Hematopoietic multipotent progenitor cell treated with erythropoietin and hydrocortisone succinate and interleukin-3 and kit ligand, for 4 days (in vitro differentiated cells): Measurements from ENCODE around the gene TBC1D10A.
A peak's percentile ranks its signal among the peaks of the same experiment; 100 is the strongest.

Source experiments
- DNase-seq: peaks from one replicate; pipeline ENCODE4 v3.0.0-alpha.2; 2015

Gene TBC1D10A

DNA sequence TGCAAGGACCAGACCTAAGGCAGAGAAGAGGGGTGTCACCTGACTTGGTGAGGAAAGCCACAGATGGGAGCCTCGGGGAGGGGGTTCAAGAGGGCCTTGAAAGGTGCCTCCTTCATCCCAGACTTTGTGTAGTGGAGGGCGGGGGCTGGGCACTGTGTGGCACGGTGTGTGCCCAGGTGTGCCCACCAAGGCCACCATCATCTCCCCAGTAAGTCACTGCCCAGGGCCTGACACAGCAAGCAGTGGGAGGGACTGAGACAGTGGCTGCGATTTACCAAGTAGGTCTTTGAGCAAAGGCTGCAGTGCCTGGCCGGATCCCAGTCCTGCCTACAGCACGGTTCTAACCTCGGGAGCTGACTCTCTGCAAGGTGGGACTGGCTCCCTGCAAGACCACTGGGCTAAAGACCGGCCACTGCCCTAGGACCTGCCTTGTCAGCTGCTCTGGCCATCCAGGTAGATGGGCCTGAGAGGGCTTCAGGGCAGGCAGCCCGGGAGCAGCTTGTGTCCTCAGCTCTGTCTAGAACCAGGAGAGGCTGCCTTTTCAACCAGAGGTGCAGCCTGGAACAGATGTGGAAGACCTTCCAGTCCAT lies 61.5 kb downstream of the TBC1D10A start:
- peak; percentile 39 for DNase-seq

DNA sequence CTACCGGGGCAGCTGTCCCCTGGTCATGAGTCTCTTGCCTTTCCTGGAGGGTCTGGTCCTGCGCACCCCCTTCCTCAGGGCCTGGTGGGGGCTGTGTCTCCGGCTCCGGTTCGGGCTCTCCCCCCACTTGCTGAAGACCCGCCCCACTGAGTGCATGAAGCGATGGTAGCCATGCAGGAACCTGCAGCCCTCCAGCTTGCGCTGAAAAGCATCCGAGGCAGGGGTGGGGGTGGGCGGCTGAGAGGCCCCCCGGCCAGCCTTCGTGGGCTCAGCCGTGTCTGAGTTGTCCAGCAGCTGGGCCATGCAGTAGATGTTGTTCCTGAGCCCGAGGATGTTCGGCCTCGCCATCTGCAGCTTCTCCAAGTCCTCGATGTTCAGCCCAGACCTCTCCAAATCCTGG lies 62.9 kb downstream of the TBC1D10A start:
- peak; percentile 19 for DNase-seq

DNA sequence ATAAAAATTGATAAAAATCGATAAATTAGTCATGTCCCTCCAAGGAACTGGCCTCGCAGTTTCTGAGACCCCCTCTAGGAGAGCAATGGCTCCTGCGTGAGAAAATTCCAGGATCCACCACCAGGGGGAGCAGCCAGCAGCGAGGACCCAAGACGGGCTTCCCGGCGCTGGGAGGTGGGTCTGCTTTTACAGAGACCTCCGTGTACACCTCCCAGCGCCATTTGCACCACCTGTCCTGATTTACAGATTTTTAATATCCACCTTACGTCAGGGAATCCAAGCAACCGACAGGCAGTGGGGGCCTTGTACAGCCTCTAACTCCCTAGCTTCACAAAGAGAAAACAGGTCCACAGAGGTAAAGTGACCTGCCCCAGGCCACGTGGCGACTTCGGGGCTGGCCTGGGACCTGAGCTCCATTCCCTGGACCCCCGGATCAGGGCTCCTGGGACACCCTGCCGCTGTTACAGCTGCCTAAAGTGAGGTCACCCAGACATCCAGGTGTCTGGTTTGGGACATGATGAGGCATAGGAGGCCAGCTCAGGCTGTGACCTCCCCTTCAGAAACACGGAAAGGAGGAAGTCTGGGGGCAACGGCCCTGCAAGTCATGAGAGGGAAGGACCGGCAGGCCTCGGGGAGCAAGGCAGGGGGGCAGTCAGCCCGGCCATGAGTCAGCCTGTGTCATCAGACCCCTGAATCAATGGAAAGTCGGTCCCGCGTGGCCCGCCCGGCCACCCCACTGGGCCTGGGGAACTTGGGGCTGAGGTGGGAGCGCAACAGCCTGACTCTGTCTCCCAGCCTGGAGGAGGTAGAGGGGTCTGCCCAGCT lies 63.6 kb downstream of the TBC1D10A start:
- DNase-seq = peak; percentile 91

DNA sequence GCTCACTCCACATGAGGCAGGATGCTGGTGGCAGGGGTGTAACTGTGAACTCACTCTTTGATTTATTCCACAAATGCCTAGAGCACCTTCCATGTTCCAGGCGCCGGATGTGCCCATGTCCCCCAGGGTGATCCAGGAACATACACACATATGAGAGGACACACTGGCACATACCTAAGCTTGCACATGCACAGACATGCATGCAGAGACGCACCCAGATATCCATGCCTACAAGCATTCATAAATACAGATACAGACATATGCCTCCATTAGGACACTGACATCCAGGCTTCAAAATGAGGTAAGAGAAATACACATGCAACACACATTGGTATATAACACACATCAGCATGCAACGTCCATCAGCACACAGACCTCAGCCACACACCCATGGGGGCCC lies 64.6 kb downstream of the TBC1D10A start:
- peak; percentile 8 for DNase-seq

DNA sequence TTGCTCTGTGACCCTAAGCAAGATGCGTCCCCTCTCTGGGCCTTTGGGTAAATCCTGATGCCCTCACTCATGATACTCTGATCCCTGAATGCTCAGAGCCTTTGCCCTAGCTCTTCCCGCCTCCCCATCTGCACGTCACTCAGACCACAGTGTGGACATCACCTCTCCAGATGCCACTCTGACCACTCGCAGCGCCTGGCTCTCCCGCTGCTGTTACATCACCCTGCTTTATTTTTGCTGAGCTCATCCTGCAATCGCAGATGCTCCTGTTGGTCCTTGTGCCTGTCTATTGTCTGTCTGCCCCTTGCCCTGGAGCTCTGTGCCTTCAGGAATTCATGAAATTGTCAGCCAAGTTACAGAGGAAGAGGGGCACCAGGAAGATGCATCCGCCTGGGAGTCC lies 65.6 kb downstream of the TBC1D10A start:
- peak; percentile 71 for DNase-seq

DNA sequence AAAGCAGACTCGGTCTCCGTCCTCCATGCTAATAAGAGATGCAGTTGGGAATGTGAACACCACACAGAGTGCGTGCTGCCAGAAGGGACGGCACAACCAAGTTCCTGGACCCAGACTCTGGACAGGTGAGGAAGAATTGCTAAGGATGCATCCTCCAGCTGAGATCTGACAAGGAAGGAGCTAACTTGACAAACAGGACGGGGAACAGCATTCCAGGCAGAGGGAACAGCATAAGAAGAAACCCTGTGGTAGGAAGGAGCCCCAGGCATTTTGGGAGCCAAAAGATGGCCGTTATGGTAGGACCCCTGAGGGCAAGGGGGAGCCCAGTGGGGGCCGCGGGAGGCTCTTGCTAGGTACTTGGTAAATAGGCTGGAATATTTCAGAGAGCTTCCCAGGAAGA lies 66.1 kb downstream of the TBC1D10A start:
- peak; percentile 12 for DNase-seq

DNA sequence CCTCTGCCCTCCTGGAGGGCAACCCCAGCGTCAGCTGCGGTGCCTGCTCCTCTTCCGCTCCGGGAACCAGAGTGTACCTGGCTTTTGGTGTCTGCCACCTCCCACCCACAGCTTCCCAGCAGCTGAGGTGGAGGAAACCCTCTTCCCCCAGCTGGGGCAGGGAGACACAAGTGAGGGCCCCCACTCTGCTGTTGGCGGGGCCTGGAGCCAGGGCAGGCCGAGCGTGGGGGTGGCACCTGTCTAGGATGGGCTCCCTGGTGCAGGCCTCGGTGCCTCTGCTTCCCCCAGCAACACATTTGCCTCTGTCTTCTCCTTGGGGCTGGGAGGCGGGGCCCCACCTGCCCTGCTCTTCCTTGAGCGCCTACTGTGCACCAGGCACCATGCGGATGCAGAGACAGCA lies 66.5 kb downstream of the TBC1D10A start:
- peak; percentile 9 for DNase-seq

DNA sequence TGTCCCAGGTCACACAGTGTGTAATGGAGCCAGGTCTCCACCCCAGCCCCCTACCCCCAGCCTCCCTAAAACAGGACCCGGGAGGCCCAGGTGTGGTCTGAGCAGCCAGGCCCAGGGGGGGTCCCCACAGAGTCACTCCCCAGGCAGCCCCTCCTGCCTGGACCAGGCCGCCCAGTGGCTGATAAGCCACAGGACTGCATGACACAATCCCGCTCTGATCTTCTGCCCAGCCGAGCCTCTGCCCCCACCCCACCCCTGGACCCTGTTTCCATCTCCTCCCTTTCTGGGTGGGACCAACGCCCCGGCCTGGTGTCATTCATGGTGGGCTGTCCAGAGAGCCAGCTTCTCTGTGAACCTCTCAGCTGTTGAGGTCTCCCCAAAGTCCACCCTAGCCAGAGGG lies 72.4 kb downstream of the TBC1D10A start:
- DNase-seq = peak; percentile 40

DNA sequence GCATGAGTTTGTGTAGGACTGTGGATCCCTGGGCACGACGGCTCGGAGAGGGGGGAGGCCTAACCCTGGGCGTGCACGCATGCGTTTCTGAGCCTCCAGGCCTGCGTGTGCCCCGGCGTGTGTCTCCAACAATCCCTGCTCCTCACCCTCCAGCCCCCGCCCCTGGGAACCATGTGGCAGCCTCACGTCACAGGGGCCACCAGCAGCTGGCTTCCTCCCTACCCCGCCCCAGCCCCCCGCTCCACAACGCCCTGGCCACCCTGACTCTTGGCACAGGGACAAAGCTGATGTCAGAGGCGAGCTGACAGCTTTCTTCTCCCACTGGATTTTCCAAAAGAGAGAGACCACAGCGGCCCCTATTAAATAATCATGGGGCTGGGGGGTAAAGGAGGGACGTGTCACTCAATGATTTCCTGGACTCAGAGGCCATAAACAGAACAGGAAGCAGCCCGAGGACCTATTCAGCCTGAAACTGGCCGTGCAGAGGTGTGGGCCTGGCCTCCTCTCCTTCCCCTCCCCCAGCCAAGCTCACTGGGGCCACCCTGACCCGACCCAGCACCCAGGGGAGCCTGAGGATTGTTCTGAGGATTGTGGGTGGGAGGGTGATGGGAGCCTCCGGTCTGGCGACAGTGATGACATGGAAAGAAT lies 73.4 kb downstream of the TBC1D10A start:
- peak; percentile 63 for DNase-seq

DNA sequence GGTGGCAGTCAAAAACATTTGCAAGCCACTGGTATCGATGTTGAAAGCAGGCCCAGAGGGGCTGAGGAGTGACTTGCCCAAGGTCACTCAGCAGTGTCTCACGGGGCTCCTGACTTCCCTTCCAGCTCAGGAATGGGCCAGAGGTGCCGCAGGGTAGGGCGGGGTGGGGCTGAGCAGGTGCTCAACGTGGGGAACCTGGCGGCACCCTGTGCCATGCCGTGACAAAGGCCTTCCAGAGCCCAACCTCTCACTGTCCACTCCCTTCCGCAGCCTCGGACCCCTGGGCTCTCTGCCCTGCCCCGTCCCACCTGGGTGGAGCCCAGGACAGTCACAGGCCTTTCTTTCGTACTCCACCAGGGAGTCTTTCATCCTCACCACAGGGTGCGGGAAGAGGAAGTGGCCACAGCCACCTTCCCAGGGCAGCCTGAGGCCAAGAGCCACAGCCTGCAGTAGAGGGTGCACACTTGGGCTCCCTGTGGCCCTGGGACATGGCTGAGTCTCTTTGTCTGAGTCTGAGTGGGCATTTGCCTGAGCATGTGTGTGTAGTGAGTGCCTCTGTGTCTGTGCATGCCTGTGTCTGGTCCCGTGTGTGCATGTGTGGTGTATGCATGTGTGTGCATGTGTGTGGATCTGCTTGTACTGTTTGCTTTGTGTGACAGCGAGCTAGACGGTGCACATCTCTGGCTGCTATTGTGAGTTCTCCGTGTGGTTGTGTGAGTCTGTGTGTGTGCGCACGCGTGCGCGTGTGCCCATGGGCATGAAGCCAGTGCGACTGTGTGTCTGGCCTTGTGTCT lies 74.1 kb downstream of the TBC1D10A start:
- DNase-seq = peak; percentile 57

DNA sequence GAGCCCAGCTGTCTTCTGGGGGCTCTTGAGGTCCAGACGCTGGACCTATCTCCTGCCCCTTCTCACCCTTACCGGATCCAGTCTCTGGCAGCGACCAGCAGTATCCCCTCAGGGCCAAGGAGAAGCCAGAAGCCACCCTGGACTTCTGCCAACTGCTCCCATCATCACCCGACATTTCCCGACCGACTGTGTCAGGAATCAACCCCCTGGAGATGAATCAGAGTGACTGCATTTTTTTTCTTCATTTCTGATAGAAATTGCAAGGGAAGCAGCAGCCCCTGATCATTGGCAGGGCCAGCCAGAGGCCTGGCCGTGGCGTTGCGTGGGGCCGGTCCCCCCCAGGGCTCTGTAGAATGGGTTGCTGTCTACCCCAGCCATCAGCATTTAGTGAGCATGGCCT lies 75.0 kb downstream of the TBC1D10A start:
- no peak for DNase-seq

DNA sequence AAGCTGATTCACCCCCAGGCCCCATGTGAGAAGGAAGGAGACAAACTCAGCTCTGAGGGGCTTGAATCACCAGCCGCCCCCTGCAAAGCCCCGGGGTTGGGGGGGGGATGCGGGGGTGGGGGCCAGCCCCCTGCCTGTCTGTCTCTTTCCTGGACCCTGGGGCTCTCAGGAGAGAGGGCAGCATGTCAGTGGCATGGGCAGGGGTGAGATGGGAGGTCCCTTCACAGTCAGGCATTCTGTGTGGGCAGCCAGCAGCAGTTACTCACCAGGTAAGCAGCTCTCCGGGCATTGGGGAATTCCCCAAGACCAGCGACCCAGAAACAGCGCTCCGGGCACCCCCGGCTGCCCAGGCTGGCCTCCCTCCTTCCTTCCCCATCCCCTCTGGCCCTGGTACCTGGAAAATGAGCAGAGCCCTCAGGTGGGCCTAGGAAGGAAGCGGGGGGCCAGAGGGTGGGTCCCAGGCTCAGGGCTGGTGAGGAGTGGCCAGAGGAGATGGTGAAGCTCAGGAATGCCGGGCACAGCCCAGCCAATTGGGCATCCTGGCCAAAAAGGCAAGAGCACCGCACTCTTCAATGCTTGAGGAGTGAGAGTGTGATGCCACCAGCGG lies 76.0 kb downstream of the TBC1D10A start:
- DNase-seq = no peak

DNA sequence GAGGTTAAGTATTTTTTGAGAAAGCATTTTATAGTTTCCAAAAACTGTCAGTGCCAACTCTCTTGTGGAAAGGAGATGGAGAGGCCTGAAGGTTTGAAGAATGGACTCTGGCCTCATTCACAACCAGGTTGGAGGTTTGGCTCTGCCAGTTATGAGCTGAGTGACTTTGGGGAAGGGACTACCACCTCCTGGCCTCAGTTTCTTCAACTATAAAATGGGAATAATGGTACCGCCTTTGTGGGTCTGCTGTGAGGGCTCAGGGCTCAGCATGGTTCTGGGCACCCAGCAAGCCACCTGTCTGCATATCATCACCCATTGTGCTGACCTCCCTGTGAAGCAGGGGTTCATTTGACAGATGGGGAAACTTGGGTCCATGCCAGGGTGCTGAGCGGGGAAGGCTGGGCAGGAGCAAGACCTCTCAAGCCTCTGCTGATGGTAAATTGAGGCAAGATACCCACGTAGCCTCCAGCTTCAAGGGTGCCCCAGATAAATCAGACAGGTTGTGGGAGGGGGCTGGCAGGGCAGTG lies 76.6 kb downstream of the TBC1D10A start:
- no peak for DNase-seq

DNA sequence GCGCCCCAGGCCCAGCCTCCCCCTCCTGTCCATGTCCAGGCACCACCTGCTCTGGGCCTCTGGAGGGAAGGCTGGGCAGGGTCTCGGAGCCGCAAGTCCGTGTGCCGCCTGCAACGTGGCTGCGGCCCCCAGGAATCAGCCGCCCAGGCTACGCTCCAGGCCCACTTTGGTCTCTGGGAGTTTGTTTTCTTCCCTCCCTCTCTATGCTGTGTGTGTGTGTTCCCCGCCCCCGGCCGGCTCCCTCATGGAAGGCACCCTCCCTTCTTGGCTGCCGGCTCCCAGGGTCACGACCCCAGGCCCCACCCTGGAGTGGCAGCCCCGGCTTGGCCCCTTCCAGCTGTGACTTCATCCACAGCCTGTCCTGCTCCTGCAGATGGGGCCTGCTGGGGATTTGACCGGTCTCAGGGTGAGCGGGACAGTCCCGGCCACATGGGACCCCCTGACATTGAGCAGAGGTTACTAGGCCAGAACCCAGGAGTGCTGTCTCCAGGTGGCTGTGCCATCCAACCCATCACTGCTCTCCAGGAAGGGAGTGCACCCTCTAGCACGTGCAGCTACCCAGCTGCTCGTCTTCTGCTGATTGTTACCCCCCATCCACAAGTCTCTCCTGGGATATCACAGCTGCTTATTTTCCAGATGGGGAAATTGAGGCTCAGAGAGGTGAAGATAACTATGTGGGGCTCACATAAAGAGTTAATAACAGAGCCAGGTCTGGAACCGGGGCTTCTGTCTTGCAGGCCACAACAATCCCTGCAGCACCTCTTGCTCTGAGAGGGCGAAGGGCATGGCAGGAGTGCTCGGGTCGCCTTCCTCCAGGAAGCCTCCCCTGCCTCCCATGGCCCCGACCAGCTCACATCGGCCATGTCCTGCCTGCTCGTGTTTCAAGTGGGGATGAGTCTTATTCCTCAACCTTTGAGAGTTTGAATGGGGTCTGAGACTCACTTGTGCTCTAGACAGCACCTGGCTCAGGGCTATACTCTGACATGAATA lies 77.4 kb downstream of the TBC1D10A start:
- DNase-seq = no peak

DNA sequence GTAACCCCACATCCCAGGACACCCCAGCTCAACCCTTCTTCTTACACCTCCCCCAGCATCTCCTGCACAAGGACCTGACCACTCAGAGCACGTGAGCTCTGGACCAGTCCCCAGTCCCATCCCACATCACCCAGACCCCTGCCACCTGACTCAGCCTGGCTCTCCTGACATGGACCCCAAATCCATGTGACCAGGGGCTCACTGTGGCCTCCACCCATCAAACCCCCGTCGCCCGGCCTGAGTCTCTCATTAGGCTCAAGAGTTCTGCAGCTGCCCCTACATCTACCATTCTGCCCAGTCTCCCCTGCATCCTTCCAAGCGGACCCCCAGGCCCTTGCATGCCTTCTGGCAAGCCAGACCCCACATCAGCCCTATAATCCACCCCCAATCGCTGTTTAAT lies 78.3 kb downstream of the TBC1D10A start:
- no peak for DNase-seq

DNA sequence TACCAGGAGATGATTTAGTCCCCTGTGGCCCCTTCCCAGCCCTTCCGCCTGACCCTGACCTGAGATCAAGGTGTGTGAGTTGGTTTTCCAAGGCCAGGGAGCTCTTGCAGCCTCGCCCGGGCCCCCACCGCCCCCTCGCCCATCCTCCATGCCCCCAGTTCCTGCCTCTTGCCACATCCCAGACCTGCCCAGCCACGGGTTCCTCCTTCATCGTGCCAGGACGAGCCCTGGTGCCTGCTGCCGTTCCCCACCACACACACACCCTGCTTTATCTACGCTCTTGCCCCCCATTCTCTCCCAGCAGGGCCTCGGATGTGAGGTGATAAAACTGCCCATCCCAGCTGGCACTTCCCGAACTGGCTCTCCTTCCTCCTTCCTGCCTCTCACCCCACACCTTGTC lies 78.8 kb downstream of the TBC1D10A start:
- peak; percentile 57 for DNase-seq

DNA sequence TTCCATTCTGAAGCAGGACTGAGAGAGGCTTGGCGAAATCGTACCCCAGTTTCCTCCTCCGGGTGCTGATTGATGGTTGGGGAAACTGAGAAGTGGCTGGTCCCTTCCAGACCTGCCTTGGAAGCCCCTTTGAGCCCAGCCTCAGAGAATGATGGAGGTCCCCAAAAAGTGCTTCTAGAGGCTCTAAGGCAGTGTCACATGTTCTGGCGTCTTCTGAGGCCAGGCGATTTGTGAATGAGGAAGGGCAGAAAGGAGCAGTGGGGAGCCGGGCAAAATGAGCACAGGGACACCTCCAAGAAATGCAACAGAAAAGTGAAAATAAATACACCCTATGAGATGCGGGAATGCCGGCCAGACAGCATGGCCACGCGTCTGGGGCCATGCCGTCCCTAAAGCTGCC lies 79.2 kb downstream of the TBC1D10A start:
- peak; percentile 48 for DNase-seq

DNA sequence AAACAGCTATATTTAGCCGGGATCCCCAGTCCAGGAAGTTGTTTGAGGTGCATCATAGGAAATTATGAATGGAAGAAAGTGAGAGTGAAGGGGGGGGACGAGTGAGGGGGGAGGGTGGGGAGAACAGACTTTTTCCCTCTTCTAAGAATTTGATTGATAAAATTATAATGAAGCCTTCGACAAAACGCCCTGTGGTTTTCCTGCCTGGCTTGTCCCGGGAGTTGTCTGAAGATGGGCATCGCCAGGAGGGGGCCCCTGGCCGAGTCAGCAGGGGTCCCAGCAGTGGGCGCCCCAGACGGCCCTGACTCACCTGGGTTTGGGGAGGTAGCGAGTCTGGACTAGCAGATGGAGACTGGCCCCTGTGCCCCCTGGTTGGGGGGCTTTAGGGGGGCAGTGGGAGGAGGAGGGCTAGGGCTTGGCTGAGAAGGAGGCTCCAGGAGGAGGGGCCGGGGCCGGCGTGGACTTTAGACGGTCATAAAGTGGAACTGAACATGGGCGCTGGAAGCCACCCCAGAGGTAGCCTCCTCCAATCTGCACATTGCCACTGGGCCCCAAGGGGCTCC lies 79.8 kb downstream of the TBC1D10A start:
- no peak for DNase-seq

DNA sequence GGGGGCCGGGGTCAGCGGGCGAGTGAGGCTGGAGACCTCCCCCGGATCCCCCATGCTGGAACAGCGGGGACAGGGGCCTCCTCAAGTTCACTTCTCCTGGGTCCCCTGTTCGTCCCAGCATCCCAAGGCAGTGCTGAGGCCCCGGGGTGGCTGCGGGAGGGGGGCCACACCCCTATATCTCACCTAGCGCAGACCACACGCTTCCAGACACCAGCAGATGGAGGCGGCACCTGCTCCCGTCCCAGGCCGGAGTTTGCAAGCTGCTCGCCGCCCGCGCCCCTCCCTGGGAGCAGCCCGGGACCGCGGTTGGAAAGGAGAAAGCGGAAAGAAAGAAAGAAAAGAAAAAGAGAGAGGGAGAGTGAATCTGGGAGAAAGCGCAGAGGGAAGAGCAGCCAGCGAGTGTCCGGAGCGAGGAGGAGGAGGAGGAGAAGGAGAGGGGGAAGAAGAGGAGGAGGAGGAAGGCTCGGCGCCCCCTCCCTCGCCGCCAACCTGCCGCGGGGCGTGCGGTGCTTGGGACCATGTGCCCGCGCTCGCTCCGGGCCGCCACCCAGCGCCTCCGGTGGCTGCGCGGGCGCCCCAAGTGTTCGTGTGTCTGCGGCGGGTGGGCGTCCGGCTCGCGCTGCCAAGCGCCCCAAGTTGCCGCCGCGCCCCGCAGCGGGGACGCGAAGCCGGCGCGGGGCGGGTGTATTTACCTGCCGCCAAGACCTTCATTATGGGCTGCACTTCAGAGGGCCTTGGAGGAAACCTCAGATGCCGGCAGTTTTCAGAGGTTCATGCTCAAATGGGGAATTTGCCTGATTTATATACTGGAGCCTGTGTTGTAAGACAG lies 80.5 kb downstream of the TBC1D10A start, which contains the start of gene LIF:
TSS of gene LIF (minus strand) at position 775 of the 829 bp plus-strand sequence. CDS start at position 711, 64 bp downstream.
- peak; percentile 66 for DNase-seq
